Heart left ventricle (tissue), 16 donors: Measurements from ENCODE around the gene TTLL5. TPM values are rescaled to one million over a fixed set of nuclear protein-coding genes. Genes with fewer than 3 reads are reported as not detected.

ENCODE experiments used
- ATAC-seq, 4 donors: fragments of 200-7000 bp; cut with Tn5 transposase; one replicate each; pipeline ENCODE4 v1.9.1; 2020 to 2022; ENCODE audit warnings: moderate library complexity in 4 of 4, mild to moderate bottlenecking in 3 of 4, moderate number of reproducible peaks in 1 of 4
- DNase-seq, 5 donors: peaks; one replicate each; pipeline ENCODE4 v3.0.0-alpha.2; 2020
- H3K27ac ChIP-seq, 12 donors: fragments of 200-600 bp; sonication (generic) in 4 of 12; one replicate each; pipeline versions ENCODE4 v1.5.0 to v1.8.0; 2016 to 2022; ENCODE audit warnings: mild to moderate bottlenecking in 2 of 12
- H3K27me3 ChIP-seq, 9 donors: fragments of 200-600 bp; sonication (generic) in 2 of 9; one replicate each; pipeline versions ENCODE4 v1.5.1 to v1.8.0; 2016 to 2022; ENCODE audit warnings: mild to moderate bottlenecking in 3 of 9
- H3K36me3 ChIP-seq, 9 donors: fragments of 200-600 bp; sonication (generic) in 2 of 9; one replicate each; pipeline versions ENCODE4 v1.5.0 to v1.8.0; 2018 to 2022; ENCODE audit warnings: mild to moderate bottlenecking in 2 of 9
- H3K4me1 ChIP-seq, 12 donors: fragments of 200-600 bp; sonication (generic) in 4 of 12; one replicate each; pipeline versions ENCODE4 v1.5.0 to v1.8.0; 2016 to 2022; ENCODE audit warnings: mild to moderate bottlenecking in 3 of 12
- H3K4me3 ChIP-seq, 12 donors: fragments of 200-600 bp; sonication (generic) in 4 of 12; one replicate each; pipeline versions ENCODE4 v1.5.0 to v1.8.0; 2017 to 2022; ENCODE audit warnings: mild to moderate bottlenecking in 9 of 12, moderate library complexity in 4 of 12
- H3K9me3 ChIP-seq, 12 donors: fragments of 200-600 bp; sonication (generic) in 4 of 12; one replicate each; pipeline versions ENCODE4 v1.5.0 to v1.8.0; 2016 to 2022; ENCODE audit warnings: mild to moderate bottlenecking in 1 of 12
- CTCF ChIP-seq, 12 donors: fragments of 200-600 bp; sonication (generic) in 4 of 12; IDR thresholded peaks; one replicate each; pipeline versions ENCODE4 v1.5.0 to v1.8.0; 2018 to 2022; ENCODE audit warnings: antibody characterized with exemption in 12 of 12, mild to moderate bottlenecking in 5 of 12
- POLR2A ChIP-seq, 2 donors: fragments of 450-650 bp; IDR thresholded peaks; one replicate each; pipeline ENCODE4 v1.6.1; 2017; ENCODE audit warnings: antibody characterized with exemption in 2 of 2, mild to moderate bottlenecking in 2 of 2, moderate library complexity in 2 of 2
- WGBS, 4 donors: extraction: QIAGEN DNeasy Blood & Tissue Kit in 2 of 4; methylation state at CpG; one replicate each; pipeline versions ENCODE4 v1.1.5 to v1.1.7; 2013 to 2018; 5-methylcytosine and 5-hydroxymethylcytosine counted together
- intact Hi-C, 10 donors: fragments of 100-400 bp; cut with DNase I; formaldehyde crosslinking; loops; one replicate each; pipeline versions ENCODE4 v1.11.1 to v1.14.2; 2022
- polyA plus RNA-seq, 2 donors: library from polyadenylated mRNA; stranded (reverse); fragments of 200-250 nt; gene quantifications; one replicate each; pipeline ENCODE4 v1.2.3, GENCODE V29; 2013
- total RNA-seq, 9 donors: library from RNA; depleted of rRNA in 2 of 9; stranded (reverse); fragments of >200 nt in 2 of 9; fragmentation: NEBNext Ultra II Directional in 3 of 9; extraction: Animal tissue kit (Norgen Biotek cat#: 25700) in 3 of 9; gene quantifications; one replicate each; pipeline versions ENCODE4 v1.1.0 to v1.2.4, GENCODE V29; 2016 to 2023
- donor health status: ischemic (EF 13 %, LVEDD 7.1; RV severe dilation, severe dysfunction).
- donor health status: healthy with polysubstance abuse.
- donor health status: DM: no; HTN: yes; CAD: no.
- donor health status: DM: no; HTN: no; CAD: no.
- donor health status: ischemic (EF 25% LVEDD 6.9; RV normal size, moderate dysfunction).
- donor health status: ischemic (EF 25% LVEDD 5.7; RV mildly dilated, moderate dysfunction).
- donor health status: healthy.
- donor health status: DM: yes; HTN: yes; CAD: no.
- donor health status: ischemic (EF 35%, LVEDD 5.7; RV mildly dilated, moderate dysfunction).
- donor health status: nonischemic (EF 11% LVEDD 7.7; RV severe dilation, severe dysfunction).
- donor health status: DM: yes; HTN: yes; CAD: no.
- donor health status: PGD.
- donor health status: ischemic (EF 29% LVEDD 5.4; RV normal size, mild dysfunction).
- donor health status: nonischemic (EF 23%, LVEDD 6.1; RV moderate dilation, normal function).

The TTLL5 gene
- total and polyA plus RNA-seq, 11 donors, result 6.2 to 24.6 (median 15.8) TPM

DNA sequence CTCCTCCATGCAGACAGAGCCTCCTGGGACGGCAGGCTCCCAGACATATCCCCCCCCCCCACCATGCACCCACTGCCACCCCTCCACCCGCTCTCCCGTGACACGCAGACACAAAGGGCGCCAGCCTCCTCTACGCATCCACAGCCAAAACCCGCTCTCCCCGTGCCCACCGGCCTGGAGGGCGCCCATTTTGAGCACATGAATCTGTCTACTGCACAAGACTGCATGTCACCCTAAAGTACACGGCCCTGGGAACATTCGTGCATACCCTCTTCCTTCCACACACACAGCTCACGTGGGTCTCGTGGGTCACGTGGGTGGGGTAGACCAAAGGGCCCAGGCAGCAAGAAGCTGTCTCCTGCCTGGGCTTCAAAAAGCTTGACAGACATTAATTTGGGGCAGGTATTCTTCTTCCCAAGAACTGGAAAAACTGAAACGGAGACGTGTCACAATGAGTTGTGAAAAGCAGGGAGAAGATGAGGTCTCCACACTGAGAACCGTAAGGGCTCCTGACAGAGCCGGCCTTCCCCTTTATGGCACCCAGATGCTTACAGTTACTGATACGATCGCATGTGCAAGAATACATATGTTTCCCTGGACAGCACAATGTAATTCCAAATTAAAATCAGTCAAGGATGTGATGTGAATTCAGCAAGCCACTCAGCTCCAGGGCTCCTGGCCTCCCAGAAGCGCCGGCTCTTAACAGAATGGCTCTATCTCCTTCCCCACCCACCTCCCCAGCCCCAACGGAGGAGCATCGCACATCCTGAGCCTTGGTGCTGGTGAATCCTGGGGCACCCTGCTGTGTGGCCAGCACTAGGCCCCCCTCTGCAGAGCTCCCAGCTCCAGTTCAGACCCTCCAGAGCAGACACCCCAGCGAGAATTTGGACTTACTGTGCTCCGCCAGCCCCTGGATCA lies 318.9 kb downstream of the TTLL5 start:
- Histone ChIP-seq H3K27me3 (no peaks in the 10 kb centered on the region), H3K9me3 (no peaks in the 10 kb centered on the region), H3K36me3 (peaks cover 0 to 1% (median 0%) of the 10 kb centered on the region in 9 donors), H3K4me1 (peaks cover 0 to 51% (median 20%) of the 10 kb centered on the region in 12 donors), H3K27ac (peak overlapping the region in 11 of 12 donors; percentile 30 to 99 (median 96)), H3K4me3 (peak overlapping the region in 11 of 12 donors; percentile 56 to 88 (median 80))
- DNase-seq (peak in 3 of 5 donors; percentile 49 to 58 (median 52)), ATAC-seq (no peak)
- WGBS, 4 donors, result 58 to 74% (median 68%) methylated on average over 22 to 27 of the region's 27 CpGs
- intact Hi-C loops, result loop anchor here in 8 of 10 donors (1.0 to 10.0 kb wide), 11 partner anchors 71 to 271 kb away; no protein-coding TSS in a partner anchor
- no peak for TF ChIP-seq POLR2A (IDR thresholded peaks at IDR 0.05)
- TF ChIP-seq CTCF (IDR thresholded peaks at IDR 0.05), result no peak

GRCh38 chr14:75980856-75981255 lies 319.8 kb downstream of the TTLL5 start:
- DNase-seq, result peak in 3 of 5 donors; percentile 35 to 47 (median 37)

GRCh38 chr14:75981426-75982265 lies 320.6 kb downstream of the TTLL5 start, which contains the start of gene TGFB3:
Gene TGFB3 (minus strand): TSS chr14:75981995. CDS start chr14:75980893, 1,102 bp downstream.
- Histone ChIP-seq H3K4me3 (peak within 1 kb of the TSS; percentile 56 to 88 (median 78)), H3K27ac (peak within 1 kb of the TSS; percentile 83 to 99 (median 96)), H3K27me3 (no peaks in the 10 kb centered on the region), H3K36me3 (no peaks in the 10 kb centered on the region), H3K9me3 (no peaks in the 10 kb centered on the region), H3K4me1 (peaks cover 3 to 61% (median 29%) of the 10 kb centered on the region in 12 donors)
- TF ChIP-seq CTCF (IDR thresholded peaks at IDR 0.05) (no peak), POLR2A (IDR thresholded peaks at IDR 0.05) (peak in 1 of 2 donors; percentile 58)
- peak; percentile 60 to 79 (median 77) for ATAC-seq
- intact Hi-C loops, result loop anchor here (1.0 to 10.0 kb wide), 13 partner anchors 73 to 273 kb away; no protein-coding TSS in a partner anchor
- 1 to 3% (median 1%) methylated on average over 26 of the region's 26 CpGs for WGBS, 4 donors
- DNase-seq, result peak; percentile 76 to 86 (median 80)

More at GRCh38 chr14:75980856-75981255, 319.8 kb downstream of the TTLL5 start:
- Histone ChIP-seq H3K4me1 (peaks cover 3 to 58% (median 25%) of the 10 kb centered on the region in 12 donors), H3K36me3 (no peaks in the 10 kb centered on the region), H3K9me3 (no peaks in the 10 kb centered on the region), H3K27ac (peak overlapping the region; percentile 69 to 99 (median 96)), H3K27me3 (no peaks in the 10 kb centered on the region), H3K4me3 (peak overlapping the region in 11 of 12 donors; percentile 56 to 88 (median 80))
- WGBS, 4 donors, result 68 to 87% (median 74%) methylated on average over 8 of the region's 8 CpGs
- TF ChIP-seq CTCF (IDR thresholded peaks at IDR 0.05) (no peak), POLR2A (IDR thresholded peaks at IDR 0.05) (no peak)
- ATAC-seq, result no peak
- intact Hi-C loops, result loop anchor here in 7 of 10 donors (2.0 to 10.0 kb wide), 7 partner anchors 72 to 272 kb away; no protein-coding TSS in a partner anchor
